ENCODE results near the gene C12orf43.

The C12orf43 gene

DNA sequence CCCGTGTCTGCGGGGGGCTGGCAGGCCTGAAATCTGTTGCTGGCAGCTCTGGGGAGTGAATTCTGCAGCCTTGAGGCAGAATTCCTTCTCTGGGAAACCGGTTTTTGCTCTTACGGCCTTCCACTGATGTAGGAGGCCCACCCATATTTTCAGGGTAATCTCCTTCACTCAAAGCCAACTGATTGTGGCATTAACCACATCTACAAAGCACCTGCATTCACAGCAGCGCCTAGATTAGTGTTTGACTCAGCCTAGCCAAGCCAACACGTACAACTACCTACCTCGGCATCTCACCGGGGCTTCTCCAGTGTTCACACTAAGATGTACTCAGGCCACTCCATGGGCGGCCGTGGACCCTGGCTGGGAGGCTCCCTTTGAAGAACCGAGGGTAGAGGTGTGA lies 15.8 kb downstream of the C12orf43 start:
- H3K4me1 ChIP-seq (ENCODE audit: control insufficient read depth in 1 of 2, insufficient read depth in 2 of 2, low read length in 2 of 2), result peaks cover 4 to 6% of the 10 kb centered on the region in 2 experiments
- no peak overlapping the region for H4K91ac ChIP-seq (ENCODE audit: low read depth, low read length)
- H3K4ac ChIP-seq (ENCODE audit: low read depth, low read length), result no peak overlapping the region
- no CpG with 5 or more reads among the region's 11 CpGs for WGBS (ENCODE audit: extremely low coverage, insufficient coverage, insufficient read length)
- no peak overlapping the region for H4K8ac ChIP-seq (ENCODE audit: low read depth, low read length)
- H3K9ac ChIP-seq (ENCODE audit: low read length), result no peak overlapping the region
- no peak overlapping the region for H3K4me3 ChIP-seq (ENCODE audit: low read depth, low read length)
- no peak overlapping the region for H3K23ac ChIP-seq (ENCODE audit: low read length)
- H3K79me1 ChIP-seq (ENCODE audit: low read length), result no peaks in the 10 kb centered on the region
- H3K79me2 ChIP-seq (ENCODE audit: control insufficient read depth, insufficient read depth, low read length, poor library complexity), result no peaks in the 10 kb centered on the region
- no peak overlapping the region for H2AK5ac ChIP-seq (ENCODE audit: low read length)
- no peaks in the 10 kb centered on the region for H3K9me3 ChIP-seq (ENCODE audit: insufficient read depth, low read depth, low read length)
- H2AFZ ChIP-seq (ENCODE audit: insufficient read depth, low read length, poor library complexity), result no peak overlapping the region
- no peak overlapping the region for H3K27ac ChIP-seq (ENCODE audit: low read depth, low read length)
- H3K18ac ChIP-seq (ENCODE audit: low read length), result no peak overlapping the region
- no peak overlapping the region for H3K4me2 ChIP-seq (ENCODE audit: low read length)
- peak; percentile 23 to 45 for DNase-seq
- H3K36me3 ChIP-seq (ENCODE audit: control insufficient read depth in 1 of 2, insufficient read depth in 2 of 2, low read length in 2 of 2), result peaks cover 19 to 22% of the 10 kb centered on the region in 2 experiments
- H4K12ac ChIP-seq (ENCODE audit: low read depth, low read length), result peak overlapping the region; percentile 12
- H2BK120ac ChIP-seq (ENCODE audit: insufficient read depth, low read length, poor library complexity), result no peak overlapping the region
- H2BK12ac ChIP-seq (ENCODE audit: low read length), result no peak overlapping the region
- H3K27me3 ChIP-seq (ENCODE audit: insufficient read depth, low read length), result no peaks in the 10 kb centered on the region
- H3K14ac ChIP-seq (ENCODE audit: low read length), result no peak overlapping the region
- H2BK5ac ChIP-seq (ENCODE audit: low read depth, low read length, poor library complexity), result no peak overlapping the region

DNA sequence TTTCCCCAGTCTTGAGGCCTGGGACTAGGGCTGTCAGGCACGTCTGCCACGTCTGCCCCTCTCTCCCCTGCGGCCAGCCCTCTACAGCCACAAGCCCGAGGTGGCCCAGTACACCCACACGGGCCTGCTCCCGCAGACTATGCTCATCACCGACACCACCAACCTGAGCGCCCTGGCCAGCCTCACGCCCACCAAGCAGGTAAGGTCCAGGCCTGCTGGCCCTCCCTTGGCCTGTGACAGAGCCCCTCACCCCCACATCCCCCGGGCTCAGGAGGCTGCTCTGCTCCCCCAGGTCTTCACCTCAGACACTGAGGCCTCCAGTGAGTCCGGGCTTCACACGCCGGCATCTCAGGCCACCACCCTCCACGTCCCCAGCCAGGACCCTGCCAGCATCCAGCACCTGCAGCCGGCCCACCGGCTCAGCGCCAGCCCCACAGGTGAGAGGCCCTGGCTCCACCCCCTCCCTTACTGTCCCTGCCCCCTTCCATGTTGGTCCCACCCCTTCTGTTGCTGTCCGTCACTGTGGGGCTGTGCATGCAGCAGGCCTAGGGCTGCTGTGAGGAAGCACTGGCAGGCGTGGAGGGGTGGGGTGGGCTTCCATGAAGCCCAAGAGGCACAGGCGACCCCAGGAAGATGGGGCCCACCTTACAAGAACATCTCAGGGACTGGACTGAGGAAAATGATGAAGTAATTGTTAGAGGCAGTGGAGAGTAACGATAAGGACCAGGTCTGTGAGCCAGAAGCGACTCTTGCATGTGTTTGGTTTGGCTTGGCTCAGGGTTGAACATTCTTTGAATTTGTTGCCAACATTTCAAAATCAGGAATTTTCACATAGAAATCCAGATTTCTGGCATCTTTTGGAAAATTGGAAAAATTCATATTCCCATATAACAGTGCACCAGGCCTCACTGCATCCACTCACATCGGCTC lies 16.8 kb downstream of the C12orf43 start:
- no CpG with 5 or more reads among the region's 23 CpGs for WGBS (ENCODE audit: extremely low coverage, insufficient coverage, insufficient read length)
- Histone ChIP-seq H4K8ac (ENCODE audit: low read depth, low read length) (no peak overlapping the region), H2AFZ (ENCODE audit: insufficient read depth, low read length, poor library complexity) (no peak overlapping the region), H2BK120ac (ENCODE audit: insufficient read depth, low read length, poor library complexity) (no peak overlapping the region), H3K4me2 (ENCODE audit: low read length) (no peak overlapping the region), H4K12ac (ENCODE audit: low read depth, low read length) (no peak overlapping the region), H3K27ac (ENCODE audit: low read depth, low read length) (no peak overlapping the region), H3K23ac (ENCODE audit: low read length) (no peak overlapping the region), H2AK5ac (ENCODE audit: low read length) (no peak overlapping the region), H3K18ac (ENCODE audit: low read length) (no peak overlapping the region), H2BK12ac (ENCODE audit: low read length) (no peak overlapping the region), H3K36me3 (ENCODE audit: control insufficient read depth in 1 of 2, insufficient read depth in 2 of 2, low read length in 2 of 2) (peaks cover 12 to 18% of the 10 kb centered on the region in 2 experiments), H3K4me3 (ENCODE audit: low read depth, low read length) (peak overlapping the region; percentile 10), H3K79me1 (ENCODE audit: low read length) (no peaks in the 10 kb centered on the region), H4K91ac (ENCODE audit: low read depth, low read length) (no peak overlapping the region), H3K4me1 (ENCODE audit: control insufficient read depth in 1 of 2, insufficient read depth in 2 of 2, low read length in 2 of 2) (peaks cover 4 to 6% of the 10 kb centered on the region in 2 experiments), H3K79me2 (ENCODE audit: control insufficient read depth, insufficient read depth, low read length, poor library complexity) (no peaks in the 10 kb centered on the region), H3K27me3 (ENCODE audit: insufficient read depth, low read length) (no peaks in the 10 kb centered on the region), H3K14ac (ENCODE audit: low read length) (no peak overlapping the region), H2BK5ac (ENCODE audit: low read depth, low read length, poor library complexity) (no peak overlapping the region), H3K4ac (ENCODE audit: low read depth, low read length) (no peak overlapping the region), H3K9ac (ENCODE audit: low read length) (no peak overlapping the region), H3K9me3 (ENCODE audit: insufficient read depth, low read depth, low read length) (no peaks in the 10 kb centered on the region)
- DNase-seq, result no peak

- Histone ChIP-seq H2AK5ac (ENCODE audit: low read length) (no peak overlapping the region), H2BK12ac (ENCODE audit: low read length) (no peak overlapping the region), H3K9ac (ENCODE audit: low read length) (peak overlapping the region; percentile 22), H3K4me2 (ENCODE audit: low read length) (no peak overlapping the region), H4K8ac (ENCODE audit: low read depth, low read length) (no peak overlapping the region), H3K23ac (ENCODE audit: low read length) (peak overlapping the region; percentile 38), H2AFZ (ENCODE audit: insufficient read depth, low read length, poor library complexity) (no peak overlapping the region), H3K4ac (ENCODE audit: low read depth, low read length) (no peak overlapping the region), H2BK5ac (ENCODE audit: low read depth, low read length, poor library complexity) (no peak overlapping the region), H3K79me1 (ENCODE audit: low read length) (no peaks in the 10 kb centered on the region), H4K12ac (ENCODE audit: low read depth, low read length) (no peak overlapping the region), H3K36me3 (ENCODE audit: control insufficient read depth in 1 of 2, insufficient read depth in 2 of 2, low read length in 2 of 2) (peaks cover 2 to 9% of the 10 kb centered on the region in 2 experiments), H3K18ac (ENCODE audit: low read length) (no peak overlapping the region), H3K27me3 (ENCODE audit: insufficient read depth, low read length) (no peaks in the 10 kb centered on the region), H3K27ac (ENCODE audit: low read depth, low read length) (no peak overlapping the region), H2BK120ac (ENCODE audit: insufficient read depth, low read length, poor library complexity) (no peak overlapping the region), H4K91ac (ENCODE audit: low read depth, low read length) (no peak overlapping the region), H3K4me3 (ENCODE audit: low read depth, low read length) (no peak overlapping the region), H3K79me2 (ENCODE audit: control insufficient read depth, insufficient read depth, low read length, poor library complexity) (no peaks in the 10 kb centered on the region), H3K14ac (ENCODE audit: low read length) (no peak overlapping the region), H3K9me3 (ENCODE audit: insufficient read depth, low read depth, low read length) (peaks cover 2% of the 10 kb centered on the region), H3K4me1 (ENCODE audit: control insufficient read depth in 1 of 2, insufficient read depth in 2 of 2, low read length in 2 of 2) (peaks cover 4 to 6% of the 10 kb centered on the region in 2 experiments)
- no peak for DNase-seq
- no CpG with 5 or more reads among the region's 3 CpGs for WGBS (ENCODE audit: extremely low coverage, insufficient coverage, insufficient read length)
These were observed 17.9 kb downstream of the C12orf43 start for GRCh38 chr12:120998435-120998834.

DNA sequence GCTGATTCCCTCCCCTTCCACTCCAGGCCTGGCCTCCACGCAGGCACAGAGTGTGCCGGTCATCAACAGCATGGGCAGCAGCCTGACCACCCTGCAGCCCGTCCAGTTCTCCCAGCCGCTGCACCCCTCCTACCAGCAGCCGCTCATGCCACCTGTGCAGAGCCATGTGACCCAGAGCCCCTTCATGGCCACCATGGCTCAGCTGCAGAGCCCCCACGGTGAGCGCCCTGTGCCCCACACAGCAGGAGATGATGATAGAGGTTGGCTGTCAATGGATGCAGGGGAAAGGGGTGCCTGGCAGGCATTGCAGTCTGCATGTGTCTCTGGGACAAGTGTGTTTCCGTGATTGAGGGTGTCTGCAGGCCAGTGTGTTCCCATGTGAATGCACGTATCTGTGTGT lies 18.8 kb downstream of the C12orf43 start:
- whole genome bisulfite sequencing (ENCODE audit: extremely low coverage, insufficient coverage, insufficient read length), result no CpG with 5 or more reads among the region's 9 CpGs
- H3K9ac ChIP-seq (ENCODE audit: low read length), result no peak overlapping the region

More for the DNA sequence above, 18.8 kb downstream of the C12orf43 start:
- no peak overlapping the region for H2AK5ac ChIP-seq (ENCODE audit: low read length)
- H3K27ac ChIP-seq (ENCODE audit: low read depth, low read length), result no peak overlapping the region
- H3K79me2 ChIP-seq (ENCODE audit: control insufficient read depth, insufficient read depth, low read length, poor library complexity), result no peaks in the 10 kb centered on the region
- no peak overlapping the region for H2BK120ac ChIP-seq (ENCODE audit: insufficient read depth, low read length, poor library complexity)
- H2BK5ac ChIP-seq (ENCODE audit: low read depth, low read length, poor library complexity), result no peak overlapping the region
- H3K4me3 ChIP-seq (ENCODE audit: low read depth, low read length), result no peak overlapping the region
- no peak overlapping the region for H2AFZ ChIP-seq (ENCODE audit: insufficient read depth, low read length, poor library complexity)
- no peak overlapping the region for H3K4ac ChIP-seq (ENCODE audit: low read depth, low read length)
- H4K8ac ChIP-seq (ENCODE audit: low read depth, low read length), result no peak overlapping the region
- H3K36me3 ChIP-seq (ENCODE audit: control insufficient read depth in 1 of 2, insufficient read depth in 2 of 2, low read length in 2 of 2), result peaks cover 0 to 9% of the 10 kb centered on the region in 2 experiments
- no peak overlapping the region for H3K4me2 ChIP-seq (ENCODE audit: low read length)
- H4K91ac ChIP-seq (ENCODE audit: low read depth, low read length), result no peak overlapping the region
- H3K23ac ChIP-seq (ENCODE audit: low read length), result no peak overlapping the region
- H3K9me3 ChIP-seq (ENCODE audit: insufficient read depth, low read depth, low read length), result peaks cover 3% of the 10 kb centered on the region
- no peak for DNase-seq
- no peak overlapping the region for H3K18ac ChIP-seq (ENCODE audit: low read length)
- H3K27me3 ChIP-seq (ENCODE audit: insufficient read depth, low read length), result no peaks in the 10 kb centered on the region
- H3K79me1 ChIP-seq (ENCODE audit: low read length), result no peaks in the 10 kb centered on the region
- no peak overlapping the region for H4K12ac ChIP-seq (ENCODE audit: low read depth, low read length)
- H3K14ac ChIP-seq (ENCODE audit: low read length), result no peak overlapping the region
- H3K4me1 ChIP-seq (ENCODE audit: control insufficient read depth in 1 of 2, insufficient read depth in 2 of 2, low read length in 2 of 2), result peaks cover 4 to 6% of the 10 kb centered on the region in 2 experiments
- no peak overlapping the region for H2BK12ac ChIP-seq (ENCODE audit: low read length)

Data from trophoblast cell (in vitro differentiated cells and primary cell).